PFSK-1 (cell line): ENCODE results near the gene IQSEC3.
"Not testable (repeated sequence)": the region's sequence is repeated elsewhere in the genome, so short reads cannot be mapped to it uniquely, and the experiment has no call there.

ENCODE experiments used
- POLR2AphosphoS5 ChIP-seq: IDR thresholded peaks from 2 replicates; pipeline ENCODE4 v1.6.1; 2012; ENCODE audit warnings: low read depth, mild to moderate bottlenecking, control low read depth, low read length, moderate library complexity
- TAF1 ChIP-seq: IDR thresholded peaks from 2 replicates; pipeline ENCODE4 v1.6.1; 2012; ENCODE audit warnings: low read length, control low read depth, borderline replicate concordance; ENCODE audit not compliant: insufficient read depth

DNA sequence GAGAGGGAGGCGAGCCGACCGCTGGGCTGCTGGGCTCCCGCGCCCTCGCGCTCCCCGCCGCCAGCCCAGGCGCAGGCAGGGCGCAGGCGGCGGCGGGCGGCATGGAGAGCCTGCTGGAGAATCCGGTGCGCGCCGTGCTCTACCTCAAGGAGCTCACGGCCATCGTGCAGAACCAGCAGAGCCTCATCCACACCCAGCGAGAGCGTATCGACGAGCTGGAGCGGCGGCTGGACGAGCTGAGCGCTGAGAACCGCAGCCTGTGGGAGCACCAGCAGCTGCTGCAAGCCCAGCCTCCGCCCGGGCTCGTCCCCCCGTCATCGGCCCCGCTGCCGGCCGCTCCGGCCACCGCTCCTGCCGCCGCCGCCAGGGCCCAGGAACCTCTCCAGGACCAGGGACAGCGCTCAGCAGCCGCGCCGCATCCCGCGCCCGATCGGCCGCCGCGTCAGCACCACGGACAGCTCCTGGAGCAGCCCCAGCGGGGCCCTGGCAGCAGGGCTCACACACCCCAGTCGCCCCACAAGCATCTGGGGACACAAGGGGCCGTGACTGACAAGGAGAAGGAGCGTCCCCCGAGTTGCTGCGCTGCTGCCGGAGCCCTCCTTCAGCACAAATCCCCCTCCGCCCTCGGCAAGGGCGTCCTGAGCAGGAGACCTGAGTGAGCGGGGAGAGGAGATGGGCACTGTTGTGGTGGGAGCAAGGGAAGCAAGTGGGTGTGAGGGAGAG is 376 bp downstream of the IQSEC3 start:
- TF ChIP-seq TAF1, POLR2AphosphoS5: not testable (repeated sequence)
